NT2/D1 (cell line): ENCODE results near the gene GTF2F2.

ENCODE experiments used
- DNase-seq: peaks from one replicate; pipeline ENCODE4 v3.0.0-alpha.2; 2011; ENCODE audit warnings: low read depth, low spot score
- H3K27me3 ChIP-seq: 2 replicates; pipeline ENCODE4 v1.6.0; 2011; ENCODE audit warnings: mild to moderate bottlenecking; ENCODE audit not compliant: insufficient read length, insufficient read depth
- H3K36me3 ChIP-seq: 2 replicates; pipeline ENCODE4 v1.6.1; 2011; ENCODE audit warnings: mild to moderate bottlenecking, low read length, mixed read lengths; ENCODE audit not compliant: insufficient read depth, insufficient read length
- H3K4me1 ChIP-seq: 2 replicates; pipeline ENCODE4 v1.5.1; 2011; ENCODE audit not compliant: insufficient read depth, insufficient read length
- H3K4me3 ChIP-seq: 2 replicates; pipeline ENCODE4 v1.5.1; 2011; ENCODE audit warnings: low read depth; ENCODE audit not compliant: insufficient read length
- H3K9ac ChIP-seq: 2 replicates; pipeline ENCODE4 v1.6.0; 2011; ENCODE audit warnings: low read depth; ENCODE audit not compliant: insufficient read length
- H3K9me3 ChIP-seq: 2 replicates; pipeline ENCODE4 v1.5.1; 2011; ENCODE audit warnings: mild to moderate bottlenecking, low read length; ENCODE audit not compliant: insufficient read depth
- SUZ12 ChIP-seq: IDR thresholded peaks from 2 replicates; pipeline ENCODE4 v1.6.1; 2011; ENCODE audit not compliant: insufficient read length, insufficient read depth; ENCODE audit errors: extremely low read depth
- YY1 ChIP-seq: IDR thresholded peaks from 2 replicates; pipeline ENCODE4 v1.6.1; 2011; ENCODE audit not compliant: insufficient read length, insufficient read depth
- ZNF274 ChIP-seq: IDR thresholded peaks from 2 replicates; pipeline ENCODE4 v1.6.1; 2011; ENCODE audit warnings: mild to moderate bottlenecking, low read depth, low read length

Gene GTF2F2

DNA sequence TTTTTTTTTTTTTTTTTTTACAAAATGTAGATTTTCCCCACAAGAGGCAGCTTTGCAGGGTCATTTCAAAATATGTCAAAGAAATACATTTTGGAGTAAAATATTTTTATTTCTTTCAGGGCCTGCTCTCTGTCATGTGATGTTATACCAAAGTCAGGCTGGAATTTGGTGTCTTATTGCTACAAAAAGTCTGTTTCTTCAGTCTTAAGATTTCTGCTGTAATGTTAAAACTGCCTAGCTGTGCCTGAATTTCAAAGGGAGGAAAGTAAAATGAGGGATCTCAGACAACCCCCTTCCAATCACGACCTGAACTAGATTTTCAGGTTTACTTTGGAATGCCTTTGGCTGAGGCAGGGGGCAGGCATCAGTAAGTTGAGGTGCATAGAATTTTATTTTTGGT, 12.8 kb upstream of the GTF2F2 start:
- Histone ChIP-seq H3K36me3 (no peaks in the 10 kb centered on the region), H3K9me3 (no peaks in the 10 kb centered on the region), H3K4me3 (no peak overlapping the region), H3K4me1 (no peaks in the 10 kb centered on the region), H3K9ac (no peak overlapping the region), H3K27me3 (no peaks in the 10 kb centered on the region)
- DNase-seq, result no peak
- no peak for TF ChIP-seq YY1
- no peak for TF ChIP-seq ZNF274
- TF ChIP-seq SUZ12, result no peak

DNA sequence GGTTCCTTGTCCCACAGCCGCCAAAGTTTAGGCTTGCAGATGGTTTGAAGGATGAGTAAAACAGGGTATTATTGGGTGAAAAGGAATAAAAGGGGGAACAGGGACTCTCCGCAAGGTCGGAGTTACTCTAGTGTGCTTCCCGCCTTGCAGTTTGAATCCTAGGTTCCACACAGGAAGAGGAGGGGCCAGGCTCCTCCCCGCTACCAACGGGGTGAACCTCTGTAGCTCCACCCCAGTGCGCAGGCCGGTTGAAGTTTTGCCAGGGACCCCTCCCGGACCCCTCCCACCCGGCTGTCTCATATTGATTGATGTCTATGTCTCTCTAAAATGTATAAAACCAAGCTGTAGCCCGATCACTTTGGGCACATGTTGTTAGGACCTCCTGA, 11.6 kb upstream of the GTF2F2 start:
- no peaks in the 10 kb centered on the region for H3K9me3 ChIP-seq
- H3K4me3 ChIP-seq, result no peak overlapping the region
- H3K9ac ChIP-seq, result no peak overlapping the region
- TF ChIP-seq SUZ12, result no peak
- no peak for TF ChIP-seq YY1
- no peak for TF ChIP-seq ZNF274
- H3K27me3 ChIP-seq, result no peaks in the 10 kb centered on the region
- no peaks in the 10 kb centered on the region for H3K4me1 ChIP-seq
- no peaks in the 10 kb centered on the region for H3K36me3 ChIP-seq
- DNase-seq, result no peak

DNA sequence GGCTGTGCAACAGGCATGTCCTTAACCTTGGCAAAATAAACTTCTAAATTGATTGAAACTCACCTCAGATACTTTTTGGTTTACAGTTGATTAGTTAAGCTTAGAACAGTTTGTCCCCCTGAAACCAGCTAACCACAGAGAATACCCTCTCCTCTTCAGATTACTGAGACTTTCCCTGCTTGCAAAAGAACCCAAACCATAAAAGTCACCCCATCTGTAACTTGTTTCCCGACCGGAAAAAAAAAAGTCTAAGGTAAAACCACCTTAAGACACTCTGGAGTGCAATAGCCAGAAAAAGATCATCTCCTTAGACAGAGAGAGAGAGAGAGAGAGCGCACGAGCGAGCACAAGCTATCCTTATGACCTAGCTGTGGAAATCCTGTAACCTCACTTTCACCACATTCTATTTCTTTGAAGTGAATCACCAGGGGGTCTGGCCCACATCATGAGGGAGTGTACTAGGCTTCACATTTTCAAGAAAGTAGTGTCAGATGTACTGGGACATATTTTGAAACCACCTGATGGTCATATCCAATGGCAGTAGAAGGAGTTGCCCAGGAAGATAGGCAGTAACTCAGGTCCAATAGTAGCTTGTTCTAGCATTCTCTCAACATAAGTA, 11.1 kb upstream of the GTF2F2 start:
- H3K4me3 ChIP-seq, result no peak overlapping the region
- TF ChIP-seq ZNF274 (no peak), SUZ12 (no peak), YY1 (no peak)
- no peak overlapping the region for H3K9ac ChIP-seq
- no peaks in the 10 kb centered on the region for H3K9me3 ChIP-seq
- H3K27me3 ChIP-seq, result no peaks in the 10 kb centered on the region
- H3K36me3 ChIP-seq, result no peaks in the 10 kb centered on the region
- no peaks in the 10 kb centered on the region for H3K4me1 ChIP-seq
- DNase-seq, result no peak

DNA sequence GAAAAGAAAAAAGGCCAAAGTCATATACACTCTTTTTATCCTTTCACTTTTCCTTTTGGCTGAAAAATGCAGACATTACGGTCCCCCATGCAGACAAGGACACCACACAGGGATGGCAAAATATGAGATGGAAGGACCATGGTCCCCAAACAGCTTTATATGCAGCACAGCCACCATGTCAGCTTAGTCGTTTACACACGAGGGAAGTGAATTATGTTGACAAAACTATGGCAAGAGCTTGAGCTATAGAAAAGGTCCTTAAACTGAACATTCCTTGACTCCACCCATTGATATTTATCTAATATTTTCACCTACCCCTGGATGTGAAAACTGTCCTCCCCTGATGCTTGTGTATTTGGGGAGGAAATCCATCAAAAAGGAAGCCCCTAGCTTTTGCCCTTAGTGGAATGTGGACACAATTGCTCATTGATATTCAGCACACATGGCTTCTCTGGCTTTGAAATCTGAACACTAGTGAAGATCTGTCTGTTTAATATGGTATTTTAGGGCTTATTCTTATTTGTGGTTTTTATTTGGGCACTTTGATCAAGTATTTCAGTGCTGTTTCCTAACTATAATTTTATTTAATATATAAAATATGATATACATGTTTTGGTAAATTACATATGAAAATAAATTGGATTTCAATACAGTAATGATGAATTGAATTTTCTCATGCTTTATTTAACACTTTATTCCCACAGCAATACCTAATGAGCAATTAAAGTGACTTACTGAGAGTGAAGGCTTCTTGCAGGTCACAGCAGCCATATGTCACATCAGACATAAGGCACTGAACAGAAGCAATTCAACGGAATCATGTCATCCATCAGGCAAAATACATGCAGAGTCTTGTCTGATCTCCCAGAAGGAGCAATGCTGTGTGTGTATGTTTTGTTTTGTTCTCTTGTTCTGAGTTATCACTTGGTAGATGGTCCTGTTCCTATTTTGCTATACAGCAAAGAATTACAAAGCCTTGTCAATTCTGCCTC, 6.8 kb upstream of the GTF2F2 start:
- Histone ChIP-seq H3K4me1 (no peaks in the 10 kb centered on the region), H3K9me3 (no peaks in the 10 kb centered on the region), H3K27me3 (no peaks in the 10 kb centered on the region), H3K36me3 (no peaks in the 10 kb centered on the region), H3K9ac (no peak overlapping the region), H3K4me3 (no peak overlapping the region)
- DNase-seq, result no peak
- no peak for TF ChIP-seq ZNF274
- no peak for TF ChIP-seq YY1
- TF ChIP-seq SUZ12, result no peak

DNA sequence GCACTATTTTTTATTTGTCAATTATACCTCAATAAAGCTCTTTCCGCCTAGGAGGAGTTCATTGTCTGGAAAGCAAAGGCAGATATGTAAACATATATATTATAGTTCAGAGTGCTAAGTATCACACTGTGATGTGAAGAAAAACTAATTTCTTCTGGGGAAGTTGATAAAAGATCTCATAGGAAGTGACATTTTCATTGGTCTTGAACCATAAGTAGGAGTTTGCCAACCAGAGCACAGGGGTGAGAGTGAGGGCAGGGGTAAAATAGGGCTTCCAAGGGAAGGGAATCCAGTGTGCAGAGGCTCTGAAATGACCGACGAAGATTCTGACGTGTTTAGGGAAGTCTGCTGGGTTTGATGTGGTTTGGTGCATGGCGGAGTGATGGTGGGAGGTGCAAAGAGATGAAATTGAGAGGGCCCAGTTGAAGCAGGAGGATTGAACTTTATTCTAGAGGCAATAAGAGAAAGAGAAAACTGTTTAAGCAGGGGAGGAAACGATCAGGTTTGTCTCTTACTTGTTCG, 780 bp upstream of the GTF2F2 start:
- Histone ChIP-seq H3K9ac (peak overlapping the region; percentile 82), H3K36me3 (peaks cover 7% of the 10 kb centered on the region), H3K4me3 (peak overlapping the region; percentile 66), H3K9me3 (no peaks in the 10 kb centered on the region), H3K27me3 (no peaks in the 10 kb centered on the region), H3K4me1 (no peaks in the 10 kb centered on the region)
- no peak for TF ChIP-seq ZNF274
- TF ChIP-seq YY1, result no peak
- TF ChIP-seq SUZ12, result no peak
- no peak for DNase-seq

DNA sequence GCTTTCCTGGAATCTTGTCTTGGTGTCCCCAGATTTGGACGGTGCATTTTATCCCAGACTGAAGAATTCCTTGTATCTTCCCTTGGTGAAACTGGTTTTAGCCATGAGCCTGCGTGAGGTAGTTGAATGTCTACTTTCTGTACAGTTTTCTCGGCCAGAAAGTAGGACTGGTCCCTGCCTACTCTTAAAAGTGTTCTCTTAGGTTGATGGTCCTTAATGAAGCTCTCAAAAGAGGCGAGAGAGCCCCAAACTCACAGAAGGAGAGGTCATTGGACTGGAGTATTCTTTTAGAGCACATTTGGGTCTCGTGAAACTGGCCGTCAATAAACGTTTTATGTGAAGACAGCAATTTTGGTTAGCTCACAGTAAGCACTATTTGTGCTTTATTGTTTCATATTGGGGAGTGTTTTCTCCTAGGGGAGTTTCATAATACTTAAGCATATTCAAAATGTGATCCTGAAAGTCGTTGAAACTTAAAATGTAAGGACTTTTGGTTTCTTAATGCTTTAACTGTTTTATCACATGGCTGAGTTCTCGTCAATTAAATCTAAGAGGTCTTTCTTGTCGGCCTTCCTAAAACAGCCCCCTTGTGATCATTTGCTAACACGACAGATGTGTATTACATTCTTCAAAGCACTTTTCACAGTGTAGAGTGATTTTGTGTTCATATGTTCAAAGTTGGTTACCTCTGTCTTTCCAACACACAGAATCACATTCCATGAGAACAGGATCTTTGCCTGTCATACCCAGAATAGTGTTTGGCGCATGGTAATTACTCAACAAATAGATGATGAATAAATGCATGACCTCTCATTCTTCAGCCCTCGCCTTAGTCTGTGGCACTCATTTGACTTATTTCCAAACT, 889 bp downstream of the GTF2F2 start:
- DNase-seq, result no peak
- Histone ChIP-seq H3K9me3 (no peaks in the 10 kb centered on the region), H3K36me3 (peaks cover 7% of the 10 kb centered on the region), H3K9ac (peak overlapping the region; percentile 82), H3K27me3 (no peaks in the 10 kb centered on the region), H3K4me3 (peak overlapping the region; percentile 66), H3K4me1 (peaks cover 2% of the 10 kb centered on the region)
- no peak for TF ChIP-seq YY1
- TF ChIP-seq ZNF274, result no peak
- TF ChIP-seq SUZ12, result no peak
